ENCODE measurements around the gene SLC39A11.
A peak's percentile ranks its signal among the peaks of the same experiment; 100 is the strongest.

The SLC39A11 gene

DNA sequence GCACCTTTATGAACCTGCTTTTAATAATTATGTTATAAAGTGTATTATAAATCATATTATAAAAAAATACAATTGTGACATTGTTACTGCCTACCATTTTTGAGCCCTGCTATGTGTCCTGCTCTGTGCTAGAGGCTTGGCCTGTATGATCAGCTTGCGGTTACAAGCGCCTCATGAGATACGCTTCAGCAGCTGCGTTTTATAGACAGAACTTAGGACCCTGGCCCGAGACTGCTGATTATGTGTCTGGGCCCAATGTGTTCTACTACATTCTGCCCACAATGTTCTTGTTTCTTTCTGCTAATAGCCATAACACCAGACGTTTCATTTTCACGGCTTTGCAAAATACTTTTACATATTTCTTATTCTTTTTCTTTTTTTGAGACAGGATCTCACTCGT, 395.8 kb downstream of the SLC39A11 start:
- H3K4me3 ChIP-seq, result no peak overlapping the region
- H3K4me2 ChIP-seq, result no peak overlapping the region
- no peak for TF ChIP-seq Cebpa-rat (IDR thresholded peaks at IDR 0.05)
- no peaks in the 10 kb centered on the region for H3K27me3 ChIP-seq
- H3K9me3 ChIP-seq, result peaks cover 29% of the 10 kb centered on the region
- no peak overlapping the region for H3K9ac ChIP-seq
- no peak overlapping the region for H3K27ac ChIP-seq
- no peaks in the 10 kb centered on the region for H4K20me1 ChIP-seq
- H3K4me1 ChIP-seq, result peaks cover 11% of the 10 kb centered on the region
- H3K36me3 ChIP-seq, result peaks cover 20% of the 10 kb centered on the region

DNA sequence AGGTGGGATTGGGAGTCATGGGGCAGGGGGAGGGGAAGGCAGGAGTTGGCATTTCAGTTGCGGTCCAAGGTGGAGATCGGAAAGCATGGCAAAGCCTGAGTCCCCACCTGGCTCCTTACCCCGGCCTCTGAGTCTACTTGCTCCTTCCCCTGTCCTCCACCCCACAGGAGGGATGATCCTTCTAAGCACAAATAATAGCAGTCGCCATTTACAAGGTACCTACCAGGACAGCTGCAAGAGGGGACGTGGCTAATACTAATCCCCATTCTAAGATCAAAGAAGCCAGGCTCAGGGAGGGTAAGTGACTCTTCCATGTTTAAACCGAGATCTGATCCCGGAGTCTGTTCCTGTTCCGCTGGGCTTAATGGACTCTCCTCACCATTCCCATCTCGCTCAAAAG, 396.3 kb downstream of the SLC39A11 start:
- peaks cover 11% of the 10 kb centered on the region for H3K4me1 ChIP-seq
- no peaks in the 10 kb centered on the region for H3K27me3 ChIP-seq
- peaks cover 18% of the 10 kb centered on the region for H3K36me3 ChIP-seq
- H3K9ac ChIP-seq, result no peak overlapping the region
- no peak overlapping the region for H3K4me3 ChIP-seq
- H4K20me1 ChIP-seq, result no peaks in the 10 kb centered on the region
- no peak for TF ChIP-seq Cebpa-rat (IDR thresholded peaks at IDR 0.05)
- peaks cover 24% of the 10 kb centered on the region for H3K9me3 ChIP-seq
- no peak overlapping the region for H3K27ac ChIP-seq
- H3K4me2 ChIP-seq, result no peak overlapping the region

DNA sequence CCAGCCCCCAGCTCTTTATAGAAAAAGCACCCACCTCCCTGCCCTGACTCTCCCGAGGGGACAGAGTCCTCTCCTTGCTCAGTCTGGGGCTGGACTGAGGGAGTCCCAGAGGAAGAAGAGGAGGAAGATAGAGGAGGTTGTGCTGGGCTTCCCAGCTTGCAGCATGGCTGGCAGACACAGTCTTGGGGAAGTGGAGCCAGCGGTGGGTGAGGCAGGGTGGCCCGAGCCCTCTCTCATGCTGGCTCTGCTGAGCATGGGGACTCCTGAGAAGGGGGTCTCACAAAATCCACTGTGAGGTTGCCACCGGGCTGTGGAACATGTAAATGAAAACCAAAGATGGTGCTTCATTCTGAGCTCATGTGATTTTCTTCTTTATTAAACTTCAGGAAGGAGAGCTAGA, 398.5 kb downstream of the SLC39A11 start:
- peaks cover 26% of the 10 kb centered on the region for H3K4me1 ChIP-seq
- no peak overlapping the region for H3K4me3 ChIP-seq
- TF ChIP-seq Cebpa-rat (IDR thresholded peaks at IDR 0.05), result no peak
- H3K4me2 ChIP-seq, result no peak overlapping the region
- H4K20me1 ChIP-seq, result no peaks in the 10 kb centered on the region
- H3K9ac ChIP-seq, result no peak overlapping the region
- no peaks in the 10 kb centered on the region for H3K27me3 ChIP-seq
- H3K27ac ChIP-seq, result no peak overlapping the region
- H3K9me3 ChIP-seq, result peaks cover 2% of the 10 kb centered on the region; the same call in 1 of the 2 replicates
- no peaks in the 10 kb centered on the region; the same call in 1 of the 2 replicates for H3K36me3 ChIP-seq

DNA sequence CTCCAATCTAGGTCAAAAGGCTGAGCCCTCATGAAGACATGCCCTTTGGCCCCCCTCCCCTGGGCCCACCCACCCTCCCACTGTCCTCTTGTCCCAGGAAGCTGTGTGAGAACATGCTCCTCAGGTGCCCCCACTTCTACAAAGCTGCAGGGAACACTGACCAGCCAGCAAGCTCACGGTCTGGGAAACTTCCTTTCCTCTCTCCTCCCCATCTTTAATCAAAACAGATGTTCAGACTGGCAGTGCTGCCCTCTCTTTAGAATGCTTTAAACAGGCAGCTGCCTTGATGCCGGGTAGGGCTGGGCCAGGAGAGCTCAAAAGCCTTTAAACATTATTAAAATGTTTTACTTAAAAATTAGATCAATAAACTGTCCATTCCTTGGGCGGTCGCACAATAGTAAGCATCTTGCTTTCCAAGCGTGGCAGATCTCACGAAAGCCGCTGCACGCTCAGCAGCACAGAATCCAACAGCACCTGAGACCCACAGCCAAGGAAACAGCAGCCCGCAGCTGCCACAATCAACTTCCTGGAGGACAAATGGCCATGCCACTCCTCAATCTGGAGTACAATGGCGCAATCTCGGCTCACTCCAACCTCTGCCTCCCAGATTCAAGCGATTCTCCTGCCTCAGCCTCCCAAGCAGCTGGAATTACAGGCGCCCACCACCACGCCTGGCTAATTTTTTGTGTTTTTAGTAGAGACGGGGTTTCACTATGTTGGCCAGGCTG, 399.2 kb downstream of the SLC39A11 start:
- H3K36me3 ChIP-seq, result no peaks in the 10 kb centered on the region; the same call in 1 of the 2 replicates
- no peak overlapping the region for H3K4me3 ChIP-seq
- TF ChIP-seq Cebpa-rat (IDR thresholded peaks at IDR 0.05), result no peak
- no peak overlapping the region for H3K9ac ChIP-seq
- H4K20me1 ChIP-seq, result no peaks in the 10 kb centered on the region
- H3K9me3 ChIP-seq, result no peaks in the 10 kb centered on the region
- no peak overlapping the region for H3K4me2 ChIP-seq
- peaks cover 27% of the 10 kb centered on the region for H3K4me1 ChIP-seq
- no peaks in the 10 kb centered on the region for H3K27me3 ChIP-seq
- H3K27ac ChIP-seq, result no peak overlapping the region

DNA sequence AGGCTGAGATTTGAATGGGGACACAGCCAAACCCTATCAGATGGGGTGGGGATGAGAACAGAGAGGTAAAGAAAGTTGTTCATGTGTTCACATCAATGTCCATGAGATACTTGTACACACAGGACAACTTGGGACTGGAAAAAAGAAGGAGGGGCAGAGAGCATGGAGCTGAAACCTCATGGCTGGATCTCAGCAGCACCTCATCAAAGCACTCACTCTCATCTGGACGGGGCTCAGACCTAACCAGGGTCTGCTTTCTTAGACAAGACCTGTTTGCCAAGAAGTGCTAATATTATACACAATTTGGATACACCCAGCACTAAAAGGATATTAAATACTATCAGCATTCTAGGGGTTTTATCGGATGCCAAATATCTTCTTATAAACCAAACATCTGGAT, 399.8 kb downstream of the SLC39A11 start:
- Histone ChIP-seq H3K27me3 (no peaks in the 10 kb centered on the region), H3K4me1 (peaks cover 22% of the 10 kb centered on the region), H3K9me3 (no peaks in the 10 kb centered on the region), H3K4me3 (no peak overlapping the region), H3K27ac (no peak overlapping the region), H3K4me2 (no peak overlapping the region), H4K20me1 (no peaks in the 10 kb centered on the region), H3K9ac (no peak overlapping the region), H3K36me3 (no peaks in the 10 kb centered on the region; the same call in 1 of the 2 replicates)
- TF ChIP-seq Cebpa-rat (IDR thresholded peaks at IDR 0.05), result no peak

DNA sequence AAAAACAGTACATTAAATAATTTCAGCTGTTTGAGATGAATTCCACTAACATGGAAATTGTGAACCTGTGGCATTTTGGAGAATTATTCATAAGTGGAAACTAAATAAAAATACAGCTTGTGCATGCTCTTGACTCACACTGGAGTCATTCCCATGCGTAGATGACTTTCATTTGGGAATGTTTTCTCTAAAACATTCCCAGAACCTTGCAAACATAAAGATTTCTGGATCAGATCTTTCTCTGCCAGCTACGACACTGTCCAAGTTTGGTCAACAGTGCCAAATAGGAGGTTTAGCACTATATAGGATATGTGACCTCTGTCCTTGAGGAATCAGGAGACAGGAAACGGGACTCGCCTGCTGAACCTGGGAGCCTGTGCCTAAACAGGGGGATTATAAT, 400.9 kb downstream of the SLC39A11 start:
- no peaks in the 10 kb centered on the region for H3K27me3 ChIP-seq
- H3K4me1 ChIP-seq, result peaks cover 22% of the 10 kb centered on the region
- no peaks in the 10 kb centered on the region for H4K20me1 ChIP-seq
- H3K27ac ChIP-seq, result no peak overlapping the region
- TF ChIP-seq Cebpa-rat (IDR thresholded peaks at IDR 0.05), result no peak
- H3K9ac ChIP-seq, result no peak overlapping the region
- no peak overlapping the region for H3K4me2 ChIP-seq
- no peak overlapping the region for H3K4me3 ChIP-seq
- H3K9me3 ChIP-seq, result no peaks in the 10 kb centered on the region
- H3K36me3 ChIP-seq, result no peaks in the 10 kb centered on the region; the same call in 1 of the 2 replicates

DNA sequence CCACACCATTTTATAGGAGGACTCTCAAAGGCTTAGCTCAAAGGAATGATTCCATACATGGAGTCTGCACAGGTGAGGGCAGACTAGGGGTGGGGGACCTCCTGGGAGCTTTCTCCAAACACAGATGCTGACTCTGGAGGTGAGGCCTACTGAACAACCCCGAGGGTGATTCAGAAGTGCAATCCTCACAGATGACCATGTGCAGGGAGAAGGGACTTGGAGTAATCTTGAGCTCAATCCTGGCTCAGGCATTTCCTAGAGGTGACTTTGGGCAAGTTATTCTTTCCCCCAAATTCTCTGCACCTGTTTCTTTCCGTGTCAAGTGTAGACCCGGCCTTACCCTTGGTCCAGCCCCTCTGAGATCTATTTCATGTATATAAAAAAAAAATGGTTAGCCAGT, 401.5 kb downstream of the SLC39A11 start:
- no peaks in the 10 kb centered on the region for H3K9me3 ChIP-seq
- H3K27me3 ChIP-seq, result no peaks in the 10 kb centered on the region
- H3K4me1 ChIP-seq, result peaks cover 22% of the 10 kb centered on the region
- TF ChIP-seq Cebpa-rat (IDR thresholded peaks at IDR 0.05), result no peak
- H4K20me1 ChIP-seq, result no peaks in the 10 kb centered on the region
- H3K4me3 ChIP-seq, result no peak overlapping the region
- H3K9ac ChIP-seq, result no peak overlapping the region
- H3K27ac ChIP-seq, result no peak overlapping the region
- peak overlapping the region; percentile 50 for H3K4me2 ChIP-seq
- H3K36me3 ChIP-seq, result no peaks in the 10 kb centered on the region; the same call in 1 of the 2 replicates

DNA sequence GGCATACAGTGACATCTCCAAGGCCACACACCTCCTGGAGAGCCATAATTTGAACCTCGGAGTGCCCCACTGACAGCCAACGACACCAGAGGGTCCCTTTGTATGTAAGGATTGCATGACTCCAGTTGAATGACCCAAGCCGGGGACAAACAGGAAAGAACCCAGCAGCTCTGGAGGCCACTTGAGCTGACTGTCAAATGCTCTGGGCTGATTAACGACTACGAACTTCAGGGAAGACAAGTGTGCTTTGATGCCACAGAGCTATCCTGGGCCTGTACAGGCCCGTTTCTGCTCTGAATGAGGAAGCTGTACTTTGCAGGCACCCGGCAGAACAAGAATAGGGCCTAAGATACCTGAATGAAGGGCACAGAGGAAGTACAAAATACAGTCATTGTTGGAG, 404.6 kb downstream of the SLC39A11 start:
- Histone ChIP-seq H3K4me1 (peaks cover 34% of the 10 kb centered on the region), H4K20me1 (no peaks in the 10 kb centered on the region), H3K9ac (no peak overlapping the region), H3K4me3 (no peak overlapping the region), H3K27ac (no peak overlapping the region), H3K9me3 (no peaks in the 10 kb centered on the region), H3K27me3 (no peaks in the 10 kb centered on the region), H3K36me3 (no peaks in the 10 kb centered on the region; the same call in 1 of the 2 replicates), H3K4me2 (no peak overlapping the region)
- no peak for TF ChIP-seq Cebpa-rat (IDR thresholded peaks at IDR 0.05)

DNA sequence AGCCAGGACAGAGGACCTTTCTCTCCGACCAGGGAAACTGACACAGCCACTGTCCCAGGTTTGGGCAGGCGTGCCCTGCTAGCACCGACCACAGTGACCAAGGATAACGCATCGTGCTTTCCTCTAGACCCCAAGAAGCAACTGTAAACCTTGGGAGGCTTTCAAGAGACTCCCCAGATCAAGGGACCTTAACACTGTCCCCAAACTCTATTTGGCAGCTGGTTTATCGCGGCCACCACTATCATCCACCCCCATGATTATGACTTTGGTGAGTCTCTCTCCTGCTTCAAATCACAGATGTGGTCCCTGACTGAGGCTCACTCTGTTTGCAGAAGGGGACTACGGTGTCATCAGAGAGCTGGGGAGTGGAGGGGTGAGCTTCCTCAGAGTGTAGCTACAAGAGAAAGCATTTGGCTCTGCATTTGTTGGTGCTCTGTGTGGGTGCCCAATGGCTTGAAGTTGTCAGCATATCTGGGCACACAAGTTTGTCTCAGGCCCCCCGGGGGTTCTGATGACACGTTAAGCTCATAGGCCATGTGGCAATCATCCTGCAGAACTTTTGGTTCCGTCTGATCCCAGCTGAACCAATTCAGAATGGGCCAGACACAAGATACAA, 408.0 kb downstream of the SLC39A11 start:
- Histone ChIP-seq H3K4me3 (no peak overlapping the region), H3K36me3 (no peaks in the 10 kb centered on the region; the same call in 1 of the 2 replicates), H3K27ac (no peak overlapping the region), H3K27me3 (no peaks in the 10 kb centered on the region), H3K4me1 (peaks cover 21% of the 10 kb centered on the region), H4K20me1 (no peaks in the 10 kb centered on the region), H3K9me3 (no peaks in the 10 kb centered on the region), H3K9ac (no peak overlapping the region), H3K4me2 (no peak overlapping the region)
- TF ChIP-seq Cebpa-rat (IDR thresholded peaks at IDR 0.05), result no peak

Data from BLaER1 (cell line).